ENCODE measurements around the gene PPIF.

PPIF gene

GRCh38 chr10:79356104-79356503 is 8.8 kb downstream of the PPIF start:
- Histone ChIP-seq H3K4me1 (ENCODE audit: insufficient read depth, poor library complexity, severe bottlenecking) (no peaks in the 10 kb centered on the region), H3K27ac (ENCODE audit: poor library complexity, severe bottlenecking) (no peak overlapping the region)

GRCh38 chr10:79357180-79357579 is 9.9 kb downstream of the PPIF start:
- ATAC-seq (ENCODE audit: low read depth) (no peak), DNase-seq (ENCODE audit: low spot score) (no peak)

More at GRCh38 chr10:79356104-79356503, 8.8 kb downstream of the PPIF start:
- ATAC-seq (ENCODE audit: low read depth), result no peak
- no peaks in the 10 kb centered on the region for H3K27me3 ChIP-seq (ENCODE audit: insufficient read depth, poor library complexity, severe bottlenecking)
- H3K36me3 ChIP-seq (ENCODE audit: low read depth), result peaks cover 41% of the 10 kb centered on the region
- no peaks in the 10 kb centered on the region for H3K9me3 ChIP-seq (ENCODE audit: severe bottlenecking)
- no peak overlapping the region for H3K4me3 ChIP-seq (ENCODE audit: severe bottlenecking)
- no peak for DNase-seq (ENCODE audit: low spot score)
- TF ChIP-seq CTCF (IDR thresholded peaks at IDR 0.05; ENCODE audit: poor library complexity, severe bottlenecking), result no peak

GRCh38 chr10:79358811-79359210 is 11.5 kb downstream of the PPIF start:
- DNase-seq (ENCODE audit: low spot score) (no peak), ATAC-seq (ENCODE audit: low read depth) (no peak)
- Histone ChIP-seq H3K27ac (ENCODE audit: poor library complexity, severe bottlenecking) (no peak overlapping the region), H3K36me3 (ENCODE audit: low read depth) (peaks cover 15% of the 10 kb centered on the region), H3K27me3 (ENCODE audit: insufficient read depth, poor library complexity, severe bottlenecking) (no peaks in the 10 kb centered on the region), H3K4me1 (ENCODE audit: insufficient read depth, poor library complexity, severe bottlenecking) (no peaks in the 10 kb centered on the region), H3K4me3 (ENCODE audit: severe bottlenecking) (no peak overlapping the region), H3K9me3 (ENCODE audit: severe bottlenecking) (no peaks in the 10 kb centered on the region)
- TF ChIP-seq CTCF (IDR thresholded peaks at IDR 0.05; ENCODE audit: poor library complexity, severe bottlenecking), result no peak

More at GRCh38 chr10:79357180-79357579, 9.9 kb downstream of the PPIF start:
- no peak for TF ChIP-seq CTCF (IDR thresholded peaks at IDR 0.05; ENCODE audit: poor library complexity, severe bottlenecking)
- Histone ChIP-seq H3K4me1 (ENCODE audit: insufficient read depth, poor library complexity, severe bottlenecking) (no peaks in the 10 kb centered on the region), H3K4me3 (ENCODE audit: severe bottlenecking) (no peak overlapping the region), H3K9me3 (ENCODE audit: severe bottlenecking) (no peaks in the 10 kb centered on the region), H3K27me3 (ENCODE audit: insufficient read depth, poor library complexity, severe bottlenecking) (no peaks in the 10 kb centered on the region), H3K36me3 (ENCODE audit: low read depth) (peaks cover 32% of the 10 kb centered on the region), H3K27ac (ENCODE audit: poor library complexity, severe bottlenecking) (no peak overlapping the region)

- ATAC-seq (ENCODE audit: low read depth) (no peak), DNase-seq (ENCODE audit: low spot score) (no peak)
- H3K27me3 ChIP-seq (ENCODE audit: insufficient read depth, poor library complexity, severe bottlenecking), result no peaks in the 10 kb centered on the region
- no peaks in the 10 kb centered on the region for H3K4me1 ChIP-seq (ENCODE audit: insufficient read depth, poor library complexity, severe bottlenecking)
- no peaks in the 10 kb centered on the region for H3K9me3 ChIP-seq (ENCODE audit: severe bottlenecking)
- peaks cover 4% of the 10 kb centered on the region for H3K36me3 ChIP-seq (ENCODE audit: low read depth)
- H3K4me3 ChIP-seq (ENCODE audit: severe bottlenecking), result no peak overlapping the region
- H3K27ac ChIP-seq (ENCODE audit: poor library complexity, severe bottlenecking), result no peak overlapping the region
- no peak for TF ChIP-seq CTCF (IDR thresholded peaks at IDR 0.05; ENCODE audit: poor library complexity, severe bottlenecking)
Measured at GRCh38 chr10:79359816-79360498, 12.7 kb downstream of the PPIF start.
